NCI-H1694 treated with DMSO at 0.1 percent for 48 hours (cell line): ENCODE measurements around the gene NAPB.

Experiments
- DNase-seq: peaks from one replicate; lab custom pipeline; 2025; lab: John Stamatoyannopoulos, UW

Gene NAPB

DNA sequence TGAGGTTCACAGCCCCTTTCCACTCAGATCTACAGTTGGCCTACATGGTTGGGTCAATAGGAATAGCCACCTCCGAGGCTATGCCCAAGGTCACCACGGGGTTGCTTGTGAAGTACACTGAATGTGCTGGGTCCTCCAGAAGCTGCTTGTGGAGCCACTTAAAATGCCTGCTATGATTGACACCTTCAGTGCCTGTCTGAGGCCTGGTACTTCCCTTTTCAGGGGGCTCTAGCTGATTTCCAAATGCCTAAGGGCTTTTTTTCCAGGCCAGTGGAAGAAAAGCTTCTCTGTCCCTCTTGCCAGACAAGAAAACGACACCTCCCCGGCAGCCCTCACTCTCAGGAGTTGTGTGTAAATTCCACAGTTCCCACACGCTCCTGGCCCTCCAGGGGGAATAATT, 77.0 kb downstream of the NAPB start:
- DNase-seq = no peak

DNA sequence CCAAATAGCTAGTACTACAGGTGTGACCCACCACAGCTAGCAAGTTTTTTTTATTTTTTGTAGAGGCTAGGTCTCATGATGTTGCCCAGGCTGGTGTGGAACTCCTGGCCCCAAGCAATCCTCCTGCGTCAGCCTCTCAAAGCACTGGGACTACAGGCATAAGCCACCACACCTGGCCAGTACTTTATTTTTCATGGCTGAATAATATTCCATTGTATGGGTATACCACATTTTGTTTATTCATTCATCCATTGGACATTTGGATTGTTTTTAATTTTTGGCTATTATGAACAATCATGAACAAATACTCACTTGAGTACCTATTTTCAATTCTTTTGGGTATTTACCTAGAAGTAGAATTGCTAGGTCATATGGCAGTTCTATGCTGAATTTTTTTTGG, 77.7 kb downstream of the NAPB start:
- no peak for DNase-seq

DNA sequence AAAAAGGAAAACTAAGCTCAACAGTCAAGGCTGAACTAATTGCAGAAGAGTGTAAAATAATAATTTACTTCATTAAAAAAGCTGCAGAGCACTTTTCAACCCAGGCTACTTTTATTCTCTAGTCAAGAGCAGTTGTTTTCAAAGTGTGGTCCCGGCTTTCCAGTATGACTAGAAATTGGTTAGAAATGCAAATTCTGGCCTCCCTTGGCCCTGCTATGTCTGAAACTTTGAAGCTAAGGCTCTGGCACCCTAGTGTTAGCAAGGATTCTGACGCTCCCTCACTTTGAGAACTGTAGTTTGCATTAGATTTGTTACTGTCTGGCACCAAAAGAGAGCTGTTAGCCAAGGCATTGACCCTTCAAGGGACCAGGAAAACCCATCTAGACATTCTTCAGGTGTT, 80.2 kb downstream of the NAPB start:
- no peak for DNase-seq

DNA sequence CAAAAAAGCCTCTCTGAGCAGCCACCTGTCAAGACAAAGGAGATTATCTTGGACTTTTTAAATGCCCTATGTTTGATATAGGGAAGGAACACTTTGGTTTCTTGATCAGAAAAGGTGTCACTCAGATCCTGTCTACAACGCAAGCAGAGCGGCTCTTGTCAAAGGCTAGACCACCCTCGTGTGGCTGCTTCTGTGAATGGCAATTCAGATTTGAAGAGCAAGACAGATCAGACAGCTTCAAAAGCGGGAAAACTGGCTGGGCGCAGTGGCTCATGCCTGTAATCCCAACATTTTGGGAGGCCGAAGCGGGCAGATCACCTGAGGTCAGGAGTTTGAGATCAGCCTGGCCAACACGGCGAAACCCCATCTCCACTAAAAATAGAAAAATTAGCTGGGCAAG, 80.8 kb downstream of the NAPB start:
- peak; percentile 16 for DNase-seq

DNA sequence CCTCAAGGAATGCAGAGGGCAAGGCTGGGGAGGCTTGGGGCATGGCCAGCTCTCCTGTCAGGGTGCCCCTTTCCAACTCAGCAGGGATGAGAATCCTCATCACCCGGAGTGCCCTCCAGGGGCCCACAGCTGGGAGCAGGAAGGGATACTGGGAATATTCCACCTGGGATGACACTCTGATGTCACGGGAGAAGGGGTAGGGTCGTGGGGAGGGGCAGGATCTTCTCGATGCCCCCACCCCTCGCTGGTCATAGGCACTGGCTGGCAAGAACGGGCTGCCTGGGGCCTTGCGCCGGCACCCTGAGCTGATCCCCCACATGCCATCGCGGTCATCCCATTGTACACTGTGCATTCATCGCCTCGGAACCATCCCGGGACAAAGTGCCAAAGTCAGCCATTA, 81.3 kb downstream of the NAPB start:
- DNase-seq = no peak

DNA sequence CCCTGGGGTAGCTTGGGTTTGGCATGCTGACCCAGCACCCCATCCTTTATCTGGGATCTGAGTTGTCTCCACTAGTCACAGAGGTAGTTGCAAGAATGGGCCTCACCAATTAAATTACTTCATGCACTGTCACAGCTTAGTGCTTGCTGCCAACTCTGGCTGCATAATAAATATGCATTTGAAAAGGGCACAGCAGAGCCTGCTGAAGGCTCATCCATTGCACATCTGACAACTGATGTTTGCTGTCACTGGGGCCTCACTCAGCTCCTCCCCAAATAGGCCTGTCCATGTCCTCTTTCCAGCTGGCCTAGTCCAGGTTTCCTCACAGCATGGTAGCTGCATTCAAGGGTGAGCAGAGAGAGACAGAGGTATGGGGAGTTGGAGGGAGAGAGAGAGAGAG, 84.0 kb downstream of the NAPB start:
- DNase-seq = no peak

DNA sequence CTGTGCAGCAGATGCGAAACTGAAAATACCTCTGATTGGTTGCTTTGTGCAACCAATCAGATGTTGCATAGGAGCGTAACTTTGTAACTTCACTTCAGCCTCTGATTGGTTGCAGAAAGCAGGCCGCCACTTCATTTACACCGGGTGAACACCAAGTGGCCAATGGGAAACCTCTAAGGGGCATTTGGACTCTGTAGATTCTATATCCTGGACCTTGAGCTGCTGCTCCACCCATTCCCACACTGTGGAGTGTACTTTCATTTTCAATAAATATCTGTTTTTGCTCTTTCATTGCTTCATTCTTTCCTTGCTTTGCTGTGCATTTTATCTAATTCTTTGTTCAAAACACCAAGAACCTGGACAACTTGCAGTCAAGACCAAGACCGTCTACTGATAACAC, 84.8 kb downstream of the NAPB start:
- DNase-seq = no peak

DNA sequence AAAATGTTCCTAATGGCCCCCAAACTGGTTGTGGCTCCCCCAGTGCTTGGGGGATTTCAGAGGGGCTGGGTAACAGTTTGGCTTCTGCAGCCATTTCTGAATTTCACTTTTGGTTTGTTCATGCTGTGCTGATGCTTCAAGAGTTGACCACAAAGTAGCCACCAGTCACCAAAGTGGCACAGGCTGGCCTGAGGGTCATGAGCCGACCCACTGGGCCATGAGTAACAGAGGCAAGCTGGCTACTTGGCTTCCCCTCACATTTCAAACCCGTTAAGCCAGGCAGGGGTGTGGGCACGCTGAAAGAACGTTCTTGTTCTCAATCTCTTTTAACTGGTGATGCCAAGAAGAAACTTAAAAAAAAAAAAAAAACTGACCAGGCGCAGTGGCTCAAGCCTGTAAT, 85.8 kb downstream of the NAPB start:
- no peak for DNase-seq

DNA sequence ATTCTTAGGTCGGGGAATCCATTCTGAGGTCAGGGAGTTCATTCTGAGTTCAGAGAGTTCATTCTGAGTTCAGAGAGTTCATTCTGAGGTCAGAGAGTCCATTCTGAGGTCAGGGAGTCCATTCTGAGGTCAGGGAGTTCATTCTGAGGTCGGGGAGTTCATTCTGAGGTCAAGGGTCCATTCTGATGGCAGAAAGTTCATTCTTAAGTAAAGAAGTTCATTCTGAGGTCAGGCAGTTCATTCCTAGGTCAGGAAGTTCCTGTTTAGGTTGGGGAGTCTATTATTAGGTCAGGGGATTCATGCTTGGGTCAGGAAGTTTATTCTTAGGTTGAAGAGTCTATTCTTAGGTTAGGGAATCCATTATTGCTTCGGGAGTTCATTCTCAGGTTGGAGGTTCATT, 87.2 kb downstream of the NAPB start:
- DNase-seq = no peak

DNA sequence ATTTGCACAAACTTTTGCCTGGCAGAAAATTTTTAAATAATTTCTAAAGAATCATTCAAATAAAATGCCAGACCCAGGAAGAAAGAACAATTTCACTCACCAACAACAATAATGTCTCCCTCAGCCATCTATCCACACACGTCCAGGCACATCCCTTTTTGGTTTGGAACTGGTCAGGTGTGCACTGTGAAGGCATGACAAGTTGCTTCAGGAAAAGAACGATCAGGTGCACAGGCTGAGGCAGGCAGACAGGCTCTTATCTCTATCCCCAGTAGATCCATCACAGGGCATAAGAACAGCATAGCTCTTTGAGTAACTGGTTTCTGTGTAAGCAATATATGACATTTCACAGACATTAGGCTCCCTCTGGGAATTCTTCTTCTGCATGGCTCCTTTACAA, 88.8 kb downstream of the NAPB start:
- no peak for DNase-seq

DNA sequence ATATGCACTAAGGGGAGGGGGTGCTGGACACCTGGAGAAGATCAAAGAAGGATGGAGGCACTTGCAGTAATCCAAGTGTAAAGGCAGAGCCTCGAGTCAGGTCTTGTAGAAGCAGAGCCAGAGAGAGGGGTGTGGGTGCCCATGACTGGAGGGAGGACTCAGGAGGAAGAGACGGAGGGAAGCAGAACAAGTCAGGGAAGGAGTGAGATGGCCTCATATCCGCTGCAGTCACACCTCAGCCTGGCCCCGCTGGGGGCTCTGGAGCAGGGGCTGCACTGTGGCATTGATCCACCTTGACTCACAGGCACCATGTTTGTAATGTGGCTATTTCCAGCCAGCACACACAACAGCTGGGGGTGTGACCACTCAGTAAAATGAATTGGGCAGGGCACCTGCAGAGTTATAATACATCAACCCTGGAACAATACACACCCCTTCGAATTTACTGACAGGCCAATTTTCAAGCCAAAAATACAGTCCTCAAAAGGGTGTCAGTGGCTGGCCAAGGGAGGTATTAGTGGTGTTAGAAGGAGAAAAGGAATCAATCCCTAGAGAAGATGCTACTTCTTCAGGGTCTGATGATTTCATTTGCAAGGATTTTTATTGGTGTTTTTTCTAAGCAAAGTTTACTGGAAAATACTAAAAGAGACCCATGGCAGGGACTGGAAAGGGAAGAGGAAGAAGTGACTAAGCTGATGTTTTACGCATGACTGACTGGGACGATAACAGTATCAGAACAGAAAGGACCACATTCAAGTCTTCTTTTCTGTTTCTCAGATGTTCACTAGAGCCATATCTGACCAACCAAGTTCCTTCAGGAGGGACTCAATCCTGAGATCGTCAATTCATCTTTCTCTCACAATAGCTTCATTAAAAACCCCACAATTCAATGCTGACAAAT, 89.6 kb downstream of the NAPB start:
- DNase-seq = no peak

DNA sequence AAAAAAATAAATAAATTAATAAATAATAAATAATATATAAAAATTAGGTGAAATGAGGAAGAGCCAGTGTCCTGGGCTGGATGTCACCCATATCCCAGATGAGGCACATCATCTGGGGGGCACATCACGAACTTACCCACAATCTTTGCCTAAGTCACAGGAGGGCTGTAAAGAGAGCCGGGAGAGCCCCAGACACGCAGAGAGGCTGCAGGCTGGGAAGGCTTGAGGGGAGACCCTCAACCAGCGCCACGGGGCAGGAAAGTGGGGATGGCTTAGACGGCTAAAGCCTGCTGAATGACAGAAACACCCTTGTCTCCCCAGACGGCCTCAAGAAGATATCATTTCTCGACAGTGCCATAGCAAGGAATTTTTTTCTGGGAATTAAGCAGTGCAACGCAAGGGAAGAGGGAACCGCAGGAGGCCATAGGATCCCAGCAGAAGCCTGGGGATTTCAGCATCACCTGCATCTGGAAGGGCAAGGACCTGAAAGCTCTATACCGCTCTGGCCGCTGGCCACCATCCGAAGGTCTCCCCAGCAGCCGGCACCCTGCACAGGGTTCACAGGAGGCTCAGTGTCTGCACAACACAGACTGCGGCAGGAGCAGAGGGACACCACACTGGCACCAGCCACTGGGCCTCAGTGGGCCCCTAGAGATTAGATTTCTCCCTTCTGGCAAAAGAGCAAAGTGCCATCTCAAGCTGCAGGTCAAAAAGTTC, 93.5 kb downstream of the NAPB start:
- DNase-seq = no peak

DNA sequence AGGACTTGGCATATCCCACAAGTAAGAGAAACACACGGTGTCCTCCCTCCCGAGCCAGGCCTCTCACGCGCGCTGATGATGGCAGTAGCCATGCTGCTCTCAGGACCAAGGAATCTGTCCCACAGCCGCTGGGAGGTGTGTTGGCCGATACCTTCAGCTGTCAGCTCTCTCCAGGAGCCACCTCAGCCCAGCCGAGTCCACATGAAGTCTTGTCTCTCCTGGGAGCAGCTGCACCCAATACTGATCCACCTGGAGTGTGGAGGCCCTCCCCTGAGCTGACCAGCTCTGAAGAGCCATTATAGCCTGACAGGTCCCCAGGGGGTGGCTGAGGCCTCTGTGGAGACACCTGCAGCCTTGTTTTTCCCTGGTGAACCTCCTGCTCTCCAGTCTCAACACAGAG, 94.5 kb downstream of the NAPB start:
- no peak for DNase-seq

DNA sequence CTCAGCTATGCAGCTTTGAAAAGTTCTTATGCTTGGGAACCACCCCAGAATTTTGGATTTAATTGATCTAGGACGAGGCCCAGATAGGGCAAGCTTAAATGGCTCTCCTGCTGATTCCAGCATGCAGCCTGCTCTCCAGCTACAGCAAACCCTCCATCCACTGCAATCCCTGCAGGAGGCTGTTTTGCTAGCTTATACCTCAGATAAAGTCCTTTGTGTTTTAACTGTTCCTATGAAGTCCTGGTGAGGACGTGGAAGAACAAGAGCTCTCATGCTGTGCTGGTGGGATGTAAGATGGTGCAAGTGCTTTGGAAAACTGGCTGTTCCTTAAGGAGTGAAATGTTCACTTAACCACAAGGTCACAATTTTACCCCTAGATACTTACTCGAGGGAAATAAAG, 96.2 kb downstream of the NAPB start:
- no peak for DNase-seq
